ENCODE measurements around the gene KLHL26. TPM values are rescaled to one million over a fixed set of nuclear protein-coding genes. Genes with fewer than 3 reads are reported as not detected.

Gene KLHL26
- total and polyA plus RNA-seq, 2 donors = 2.5 to 12.5 TPM

- no peaks in the 10 kb centered on the region for H3K4me1 ChIP-seq (ENCODE audit: insufficient read depth)
- WGBS = 96% methylated on average over 18 of the region's 18 CpGs
- H3K4me3 ChIP-seq (ENCODE audit: low read depth, low read length) = no peak overlapping the region
- H3K27ac ChIP-seq (ENCODE audit: low read depth) = no peak overlapping the region
- DNase-seq (ENCODE audit: extremely low spot score) = no peak
- no peaks in the 10 kb centered on the region for H3K36me3 ChIP-seq (ENCODE audit: insufficient read depth)
Measured at GRCh38 chr19:18698321-18699167, 61.7 kb downstream of the KLHL26 start.

DNA sequence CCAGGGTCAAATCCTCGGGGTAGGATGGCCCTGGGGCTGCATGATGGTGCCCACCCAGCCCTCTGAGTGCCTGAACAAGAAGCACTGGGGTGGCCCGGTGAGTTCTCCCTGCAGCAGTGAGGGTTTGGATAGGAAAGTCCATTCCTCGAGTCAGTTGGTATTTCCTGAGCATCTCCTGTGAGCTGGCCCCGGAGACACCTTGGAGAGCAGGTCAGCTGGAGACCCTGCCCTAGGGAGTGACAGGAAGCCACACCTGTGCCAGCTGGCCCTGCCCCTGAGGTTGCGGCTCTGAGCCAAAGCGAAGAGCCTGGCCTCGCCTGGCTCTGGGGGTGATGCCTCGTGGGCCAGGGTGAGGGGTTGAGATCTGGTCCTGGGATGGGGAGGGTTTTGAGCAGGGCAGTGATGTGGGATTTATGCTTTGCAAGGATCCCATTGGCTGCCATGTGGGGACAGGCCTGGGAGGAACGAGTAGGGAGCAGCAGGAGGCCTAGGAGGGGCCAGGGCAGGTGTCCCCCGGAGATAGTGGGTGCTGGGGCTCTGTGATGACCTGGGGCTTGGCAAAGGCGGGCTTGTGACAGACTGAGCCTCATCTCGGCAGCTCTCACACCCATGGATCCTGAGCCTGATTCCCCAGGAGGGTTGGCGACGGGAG lies 62.7 kb downstream of the KLHL26 start:
- DNase-seq (ENCODE audit: extremely low spot score) = no peak
- no peaks in the 10 kb centered on the region for H3K36me3 ChIP-seq (ENCODE audit: insufficient read depth)
- no peaks in the 10 kb centered on the region for H3K4me1 ChIP-seq (ENCODE audit: insufficient read depth)
- no peak overlapping the region for H3K27ac ChIP-seq (ENCODE audit: low read depth)
- WGBS = 82% methylated on average over 14 of the region's 14 CpGs
- no peak overlapping the region for H3K4me3 ChIP-seq (ENCODE audit: low read depth, low read length)

DNA sequence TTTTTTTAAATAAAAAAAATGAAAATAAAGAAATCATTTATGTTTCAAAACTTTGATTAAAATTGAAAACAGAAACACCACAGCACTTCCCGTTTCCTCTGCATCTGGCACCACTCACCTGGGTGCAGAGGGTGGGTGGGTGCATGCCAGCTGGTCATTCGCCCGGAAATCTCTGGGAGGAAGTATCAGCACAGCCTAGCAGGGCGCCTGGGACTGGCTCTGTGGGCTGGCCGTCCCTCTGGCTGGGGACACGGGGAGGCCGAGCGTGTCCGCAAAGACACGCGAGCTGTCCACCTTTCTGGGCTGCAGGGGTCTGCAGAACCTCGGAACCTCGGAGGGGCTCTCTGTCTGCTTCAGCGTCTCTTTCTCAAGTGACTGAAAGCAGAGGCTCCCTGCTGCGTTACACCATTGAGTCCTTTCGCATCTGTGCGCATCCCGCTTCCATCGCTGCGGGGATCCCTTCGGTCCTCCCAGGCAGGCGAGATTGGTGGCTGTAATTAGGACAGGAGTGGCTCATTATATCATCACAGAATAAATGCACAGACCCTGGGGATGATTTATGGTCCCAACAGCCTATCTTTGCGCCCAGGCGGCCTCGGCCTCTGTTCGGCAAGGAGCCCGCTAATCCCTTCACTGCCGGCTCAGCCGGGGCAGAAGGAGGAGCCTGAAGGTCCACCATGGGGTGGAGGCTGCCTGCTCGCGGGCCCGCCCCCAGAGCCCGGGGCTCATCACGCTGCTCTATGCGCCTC lies 63.8 kb downstream of the KLHL26 start:
- Histone ChIP-seq H3K36me3 (ENCODE audit: insufficient read depth) (no peaks in the 10 kb centered on the region), H3K4me1 (ENCODE audit: insufficient read depth) (no peaks in the 10 kb centered on the region), H3K4me3 (ENCODE audit: low read depth, low read length) (peak overlapping the region; percentile 21), H3K27ac (ENCODE audit: low read depth) (no peak overlapping the region)
- no peak for DNase-seq (ENCODE audit: extremely low spot score)
- WGBS = 8% methylated on average over 35 of the region's 35 CpGs

DNA sequence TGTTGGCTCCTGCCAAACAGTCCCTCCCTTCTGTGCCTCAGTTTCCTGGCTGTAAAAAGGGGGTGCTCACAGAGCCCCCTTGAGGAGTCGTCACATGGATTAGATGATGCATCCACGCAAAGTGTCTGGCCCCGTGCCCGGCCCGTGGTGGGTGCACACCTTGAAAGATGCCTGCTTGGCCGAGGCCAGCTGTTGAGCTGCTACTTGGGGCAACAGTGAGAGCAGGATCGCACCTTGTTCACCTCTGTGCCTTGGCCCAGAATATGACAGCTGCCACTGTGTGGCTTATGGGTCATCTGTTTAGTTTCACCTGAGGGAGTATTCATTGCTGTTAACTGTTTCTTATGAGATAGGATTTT lies 64.4 kb downstream of the KLHL26 start:
- Histone ChIP-seq H3K4me1 (ENCODE audit: insufficient read depth) (no peaks in the 10 kb centered on the region), H3K27ac (ENCODE audit: low read depth) (no peak overlapping the region), H3K36me3 (ENCODE audit: insufficient read depth) (no peaks in the 10 kb centered on the region), H3K4me3 (ENCODE audit: low read depth, low read length) (peak overlapping the region; percentile 21)
- DNase-seq (ENCODE audit: extremely low spot score) = no peak
- WGBS = 18% methylated on average over 7 of the region's 7 CpGs

GRCh38 chr19:18704054-18704453 lies 67.2 kb downstream of the KLHL26 start:
- Histone ChIP-seq H3K4me3 (ENCODE audit: low read depth, low read length) (no peak overlapping the region), H3K27ac (ENCODE audit: low read depth) (no peak overlapping the region), H3K36me3 (ENCODE audit: insufficient read depth) (no peaks in the 10 kb centered on the region), H3K4me1 (ENCODE audit: insufficient read depth) (no peaks in the 10 kb centered on the region)
- no peak for DNase-seq (ENCODE audit: extremely low spot score)
- whole genome bisulfite sequencing = 89% methylated on average over 4 of the region's 4 CpGs

DNA sequence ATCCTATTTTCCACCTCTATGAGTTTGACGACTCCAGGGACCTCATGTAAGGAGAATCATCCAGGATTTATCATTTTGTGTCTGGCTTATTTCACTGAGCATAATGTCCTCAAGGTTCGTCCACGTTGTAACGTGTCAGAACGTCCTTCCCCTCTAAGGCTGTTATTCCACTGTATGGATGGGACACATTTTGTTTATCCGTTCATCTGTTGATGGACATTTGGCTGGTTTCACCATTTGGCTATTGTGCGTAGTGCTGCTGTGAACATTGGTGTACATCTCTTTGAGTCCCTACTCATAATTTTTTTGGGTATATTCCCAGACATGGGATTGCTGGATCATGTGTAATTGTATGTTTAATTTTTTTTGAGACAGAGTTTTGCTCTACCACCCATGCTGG lies 68.1 kb downstream of the KLHL26 start:
- no peak for DNase-seq (ENCODE audit: extremely low spot score)
- H3K36me3 ChIP-seq (ENCODE audit: insufficient read depth) = no peaks in the 10 kb centered on the region
- no peak overlapping the region for H3K4me3 ChIP-seq (ENCODE audit: low read depth, low read length)
- 58% methylated on average over 7 of the region's 7 CpGs for WGBS
- H3K4me1 ChIP-seq (ENCODE audit: insufficient read depth) = no peaks in the 10 kb centered on the region
- no peak overlapping the region for H3K27ac ChIP-seq (ENCODE audit: low read depth)

- Histone ChIP-seq H3K27ac (ENCODE audit: low read depth) (no peak overlapping the region), H3K36me3 (ENCODE audit: insufficient read depth) (no peaks in the 10 kb centered on the region), H3K4me3 (ENCODE audit: low read depth, low read length) (no peak overlapping the region), H3K4me1 (ENCODE audit: insufficient read depth) (no peaks in the 10 kb centered on the region)
- no peak for DNase-seq (ENCODE audit: extremely low spot score)
- 91% methylated on average over 25 of the region's 25 CpGs for WGBS
Measured at GRCh38 chr19:18708452-18709231, 71.8 kb downstream of the KLHL26 start.

DNA sequence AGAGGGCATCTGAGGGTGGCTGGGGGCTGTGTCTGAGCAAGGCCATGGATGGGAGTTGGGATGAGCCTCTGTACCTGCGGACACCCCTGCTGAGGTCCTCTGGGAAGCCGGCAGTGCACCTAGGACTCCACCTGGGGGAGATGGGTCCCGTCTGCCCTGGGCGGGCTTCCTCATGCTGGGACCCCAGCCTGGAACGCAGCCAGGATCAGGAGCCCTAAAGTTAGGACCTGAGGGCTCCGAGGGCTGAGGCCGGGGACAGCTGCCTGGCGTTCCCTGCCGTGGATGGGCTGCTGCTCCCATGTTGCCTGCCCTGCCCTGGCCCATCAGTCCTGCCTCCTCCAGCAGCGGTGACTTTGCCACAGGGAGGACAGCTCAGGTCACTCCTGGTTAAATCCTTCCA lies 72.7 kb downstream of the KLHL26 start:
- H3K4me1 ChIP-seq (ENCODE audit: insufficient read depth) = no peaks in the 10 kb centered on the region
- DNase-seq (ENCODE audit: extremely low spot score) = no peak
- no peaks in the 10 kb centered on the region for H3K36me3 ChIP-seq (ENCODE audit: insufficient read depth)
- 96% methylated on average over 10 of the region's 10 CpGs for WGBS
- H3K4me3 ChIP-seq (ENCODE audit: low read depth, low read length) = no peak overlapping the region
- no peak overlapping the region for H3K27ac ChIP-seq (ENCODE audit: low read depth)

GRCh38 chr19:18710186-18710585 lies 73.4 kb downstream of the KLHL26 start:
- Histone ChIP-seq H3K36me3 (ENCODE audit: insufficient read depth) (no peaks in the 10 kb centered on the region), H3K4me3 (ENCODE audit: low read depth, low read length) (no peak overlapping the region), H3K27ac (ENCODE audit: low read depth) (no peak overlapping the region), H3K4me1 (ENCODE audit: insufficient read depth) (no peaks in the 10 kb centered on the region)
- 84% methylated on average over 11 of the region's 11 CpGs for WGBS
- no peak for DNase-seq (ENCODE audit: extremely low spot score)

DNA sequence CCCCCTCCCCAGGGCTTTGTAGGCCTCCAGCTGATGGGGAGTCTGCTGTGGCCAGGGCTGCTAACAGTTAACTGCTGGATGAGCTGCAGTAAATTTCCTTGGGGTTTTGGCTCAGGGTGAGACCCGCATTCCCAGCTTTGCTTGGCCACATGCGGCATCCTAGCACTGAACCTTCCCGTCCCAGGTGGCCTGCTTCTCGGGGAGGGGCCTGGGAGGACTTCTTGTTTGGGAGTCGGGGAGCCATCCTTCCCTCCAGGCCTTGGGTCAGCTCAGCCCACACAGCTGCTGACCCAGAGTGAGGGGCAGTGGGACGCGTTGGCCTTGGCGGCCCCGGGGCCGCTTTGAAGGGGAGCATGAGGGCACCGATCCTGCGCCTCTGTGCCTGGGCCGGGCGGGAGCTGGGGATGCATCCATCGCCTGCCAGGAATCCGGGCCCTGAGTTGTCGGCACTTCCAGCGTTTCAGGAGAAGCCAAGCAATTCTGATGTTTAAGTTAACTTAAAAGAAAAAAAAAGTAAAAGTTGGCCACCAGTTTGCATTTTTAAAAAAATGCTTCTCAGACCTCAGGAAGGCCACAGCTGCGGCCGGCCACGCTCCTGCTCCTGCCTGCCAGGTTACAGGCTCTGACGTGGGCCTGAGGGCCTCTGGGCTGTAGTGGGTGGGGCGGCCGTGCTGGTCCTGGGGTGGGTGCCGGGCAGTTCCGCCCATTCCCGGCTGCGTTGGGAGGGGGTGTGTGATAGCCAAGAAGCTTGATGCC lies 74.3 kb downstream of the KLHL26 start:
- DNase-seq (ENCODE audit: extremely low spot score) = no peak
- Histone ChIP-seq H3K27ac (ENCODE audit: low read depth) (no peak overlapping the region), H3K4me1 (ENCODE audit: insufficient read depth) (no peaks in the 10 kb centered on the region), H3K4me3 (ENCODE audit: low read depth, low read length) (no peak overlapping the region), H3K36me3 (ENCODE audit: insufficient read depth) (no peaks in the 10 kb centered on the region)
- 31% methylated on average over 28 of the region's 28 CpGs for WGBS

DNA sequence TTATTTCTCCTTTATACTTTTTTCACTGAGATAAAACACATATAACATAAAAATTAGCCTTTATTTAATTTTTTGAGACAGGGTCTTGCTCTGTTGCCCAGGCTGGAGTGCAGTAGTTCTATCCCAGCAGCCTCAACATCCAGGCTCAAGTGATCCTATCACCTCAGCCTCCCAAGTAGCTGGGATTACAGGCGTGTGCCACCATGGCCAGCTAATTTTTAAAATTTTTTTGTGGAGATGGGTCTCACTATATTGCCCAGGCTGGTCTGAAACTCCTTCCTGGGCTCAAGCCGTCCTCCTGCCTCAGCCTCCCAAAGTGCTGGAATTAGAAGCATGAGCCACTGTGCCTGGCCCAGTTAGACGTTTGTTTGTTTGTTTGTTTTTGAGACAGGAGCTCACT lies 75.1 kb downstream of the KLHL26 start:
- no peak overlapping the region for H3K27ac ChIP-seq (ENCODE audit: low read depth)
- no peaks in the 10 kb centered on the region for H3K36me3 ChIP-seq (ENCODE audit: insufficient read depth)
- no peaks in the 10 kb centered on the region for H3K4me1 ChIP-seq (ENCODE audit: insufficient read depth)
- WGBS = 82% methylated on average over 3 of the region's 3 CpGs
- no peak for DNase-seq (ENCODE audit: extremely low spot score)
- H3K4me3 ChIP-seq (ENCODE audit: low read depth, low read length) = no peak overlapping the region

- Histone ChIP-seq H3K4me1 (ENCODE audit: insufficient read depth) (no peaks in the 10 kb centered on the region), H3K36me3 (ENCODE audit: insufficient read depth) (no peaks in the 10 kb centered on the region), H3K4me3 (ENCODE audit: low read depth, low read length) (no peak overlapping the region), H3K27ac (ENCODE audit: low read depth) (no peak overlapping the region)
- DNase-seq (ENCODE audit: extremely low spot score) = no peak
- 53% methylated on average over 5 of the region's 5 CpGs for WGBS
Measured at GRCh38 chr19:18712981-18713380, 76.2 kb downstream of the KLHL26 start.
